ENCODE data around the gene PLTP. TPM values are rescaled to one million over a fixed set of nuclear protein-coding genes. Genes with fewer than 3 reads are reported as not detected.
A peak's percentile ranks its signal among the peaks of the same experiment; 100 is the strongest.

Gene PLTP
- total RNA-seq, 6 experiments from 2014 or later, result 9.6 to 70.2 (median 35.6) TPM

- ATAC-seq (no peak), DNase-seq (no peak)
- H3K4me3 ChIP-seq, result no peak overlapping the region
- H3K36me3 ChIP-seq, result peaks cover 4 to 70% (median 18%) of the 10 kb centered on the region in 4 donors
- peaks cover 0 to 10% (median 0%) of the 10 kb centered on the region in 4 donors for H3K4me1 ChIP-seq
- no peaks in the 10 kb centered on the region for H3K9me3 ChIP-seq
- no peaks in the 10 kb centered on the region for H3K27me3 ChIP-seq
- TF ChIP-seq, protein P1, sequence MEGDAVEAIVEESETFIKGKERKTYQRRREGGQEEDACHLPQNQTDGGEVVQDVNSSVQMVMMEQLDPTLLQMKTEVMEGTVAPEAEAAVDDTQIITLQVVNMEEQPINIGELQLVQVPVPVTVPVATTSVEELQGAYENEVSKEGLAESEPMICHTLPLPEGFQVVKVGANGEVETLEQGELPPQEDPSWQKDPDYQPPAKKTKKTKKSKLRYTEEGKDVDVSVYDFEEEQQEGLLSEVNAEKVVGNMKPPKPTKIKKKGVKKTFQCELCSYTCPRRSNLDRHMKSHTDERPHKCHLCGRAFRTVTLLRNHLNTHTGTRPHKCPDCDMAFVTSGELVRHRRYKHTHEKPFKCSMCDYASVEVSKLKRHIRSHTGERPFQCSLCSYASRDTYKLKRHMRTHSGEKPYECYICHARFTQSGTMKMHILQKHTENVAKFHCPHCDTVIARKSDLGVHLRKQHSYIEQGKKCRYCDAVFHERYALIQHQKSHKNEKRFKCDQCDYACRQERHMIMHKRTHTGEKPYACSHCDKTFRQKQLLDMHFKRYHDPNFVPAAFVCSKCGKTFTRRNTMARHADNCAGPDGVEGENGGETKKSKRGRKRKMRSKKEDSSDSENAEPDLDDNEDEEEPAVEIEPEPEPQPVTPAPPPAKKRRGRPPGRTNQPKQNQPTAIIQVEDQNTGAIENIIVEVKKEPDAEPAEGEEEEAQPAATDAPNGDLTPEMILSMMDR (IDR thresholded peaks at IDR 0.05), result no peak
- TF ChIP-seq POLR2A (IDR thresholded peaks at IDR 0.05), result no peak
- intact Hi-C loops (cut with DNase I), result loop anchor here in 1 of 2 donors (10.0 kb wide), 1 partner anchor 45 kb away; the partner anchor contains the start of genes CTSA and NEURL2
- WGBS (ENCODE audit: insufficient coverage, low coverage, low lambda C conversion rate, missing lambda C conversion rate), result 75% methylated on average over 1 of the region's 3 CpGs
- H3K27ac ChIP-seq, result no peak overlapping the region
These were observed 28.1 kb upstream of the PLTP start for GRCh38 chr20:45940053-45940452.

DNA sequence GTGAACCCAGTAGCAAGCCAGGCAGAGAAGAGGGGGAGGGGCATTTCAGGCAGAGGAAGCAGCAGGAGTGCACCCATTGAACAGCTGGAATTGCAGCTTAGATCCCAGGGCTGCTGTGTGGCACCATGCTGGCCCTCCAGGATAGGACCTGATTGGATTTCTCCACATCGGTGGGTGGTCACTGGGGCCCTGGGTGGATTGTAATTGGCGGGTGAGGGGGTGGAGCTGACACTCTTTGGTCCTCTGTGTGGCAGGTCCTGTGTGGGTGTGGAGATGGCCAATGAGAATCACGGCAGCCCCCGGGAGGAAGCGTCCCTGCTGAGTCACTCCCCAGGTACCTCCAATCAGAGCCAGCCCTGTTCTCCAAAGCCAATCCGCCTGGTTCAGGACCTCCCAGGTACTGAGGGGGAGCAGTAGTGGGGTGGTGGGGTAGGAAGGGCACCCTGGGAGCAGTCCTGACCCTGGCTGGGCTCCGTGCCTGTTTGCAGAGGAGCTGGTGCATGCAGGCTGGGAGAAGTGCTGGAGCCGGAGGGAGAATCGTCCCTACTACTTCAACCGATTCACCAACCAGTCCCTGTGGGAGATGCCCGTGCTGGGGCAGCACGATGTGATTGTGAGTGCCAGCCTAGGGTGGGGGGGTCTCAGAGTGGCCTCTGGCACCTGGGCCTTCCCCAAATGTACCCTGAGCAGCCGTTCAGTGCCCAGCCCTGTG, 26.9 kb upstream of the PLTP start:
- no peaks in the 10 kb centered on the region for H3K27me3 ChIP-seq
- peaks cover 0 to 5% (median 0%) of the 10 kb centered on the region in 4 donors for H3K4me1 ChIP-seq
- H3K36me3 ChIP-seq, result peaks cover 4 to 59% (median 14%) of the 10 kb centered on the region in 4 donors
- H3K9me3 ChIP-seq, result no peaks in the 10 kb centered on the region
- TF ChIP-seq, protein P1 (IDR thresholded peaks at IDR 0.05), result no peak
- no peak for TF ChIP-seq POLR2A (IDR thresholded peaks at IDR 0.05)
- DNase-seq (no peak), ATAC-seq (no peak)
- no peak overlapping the region for H3K27ac ChIP-seq
- WGBS (ENCODE audit: insufficient coverage, low coverage, low lambda C conversion rate, missing lambda C conversion rate), result no CpG with 5 or more reads among the region's 13 CpGs
- H3K4me3 ChIP-seq, result no peak overlapping the region
- intact Hi-C loops (cut with DNase I), result no loop called here

DNA sequence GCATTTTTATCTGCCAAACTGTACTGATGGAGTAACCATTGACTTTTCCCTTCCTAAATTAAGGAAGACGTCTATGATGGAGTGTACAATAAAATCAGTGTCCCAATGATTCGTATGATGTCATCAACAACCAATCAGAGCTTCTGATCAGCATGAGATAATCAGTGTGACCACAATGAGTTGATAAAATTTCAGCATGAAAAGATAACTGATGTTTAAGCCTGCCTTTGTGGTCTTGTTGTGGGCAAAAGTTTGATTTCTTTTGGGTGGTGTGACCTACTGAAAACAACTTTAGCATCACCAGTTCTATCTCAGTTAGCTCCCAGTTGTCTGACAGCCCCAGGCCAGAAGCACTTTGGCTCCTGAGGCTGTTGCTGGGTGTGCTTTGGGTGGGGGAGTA, 25.8 kb upstream of the PLTP start:
- Histone ChIP-seq H3K4me3 (no peak overlapping the region), H3K27ac (no peak overlapping the region), H3K36me3 (peaks cover 4 to 48% (median 6%) of the 10 kb centered on the region in 4 donors), H3K9me3 (no peaks in the 10 kb centered on the region), H3K27me3 (no peaks in the 10 kb centered on the region), H3K4me1 (peaks cover 0 to 11% (median 5%) of the 10 kb centered on the region in 4 donors)
- 68% methylated on average over 2 of the region's 2 CpGs for WGBS (ENCODE audit: insufficient coverage, low coverage, low lambda C conversion rate, missing lambda C conversion rate)
- DNase-seq, result no peak
- intact Hi-C loops (cut with DNase I), result no loop called here
- no peak for TF ChIP-seq POLR2A (IDR thresholded peaks at IDR 0.05)
- TF ChIP-seq, protein P1 (IDR thresholded peaks at IDR 0.05), result no peak
- ATAC-seq, result no peak

GRCh38 chr20:45935416-45936046, 23.6 kb upstream of the PLTP start:
- Histone ChIP-seq H3K4me1 (peaks cover 0 to 19% (median 9%) of the 10 kb centered on the region in 4 donors), H3K4me3 (peak overlapping the region; percentile 89 to 100 (median 100)), H3K36me3 (peaks cover 0 to 31% (median 2%) of the 10 kb centered on the region in 4 donors), H3K9me3 (no peaks in the 10 kb centered on the region), H3K27ac (peak overlapping the region; percentile 74 to 84 (median 78)), H3K27me3 (no peaks in the 10 kb centered on the region)
- DNase-seq (no peak), ATAC-seq (peak in 3 of 4 donors; percentile 12 to 28 (median 21))
- intact Hi-C loops (cut with DNase I), result no loop called here
- WGBS (ENCODE audit: insufficient coverage, low coverage, low lambda C conversion rate, missing lambda C conversion rate), result 1% methylated on average over 21 of the region's 21 CpGs
- TF ChIP-seq POLR2A (IDR thresholded peaks at IDR 0.05), result no peak
- TF ChIP-seq, protein P1 (IDR thresholded peaks at IDR 0.05), result no peak
